ENCODE data around the gene PLCB1. TPM values are rescaled to one million over a fixed set of nuclear protein-coding genes. Genes with fewer than 3 reads are reported as not detected.

The PLCB1 gene
- total and polyA plus RNA-seq, 2 of the 4 experiments (the other 2 are of a cell fraction), result 5.6 to 16.1 TPM

DNA sequence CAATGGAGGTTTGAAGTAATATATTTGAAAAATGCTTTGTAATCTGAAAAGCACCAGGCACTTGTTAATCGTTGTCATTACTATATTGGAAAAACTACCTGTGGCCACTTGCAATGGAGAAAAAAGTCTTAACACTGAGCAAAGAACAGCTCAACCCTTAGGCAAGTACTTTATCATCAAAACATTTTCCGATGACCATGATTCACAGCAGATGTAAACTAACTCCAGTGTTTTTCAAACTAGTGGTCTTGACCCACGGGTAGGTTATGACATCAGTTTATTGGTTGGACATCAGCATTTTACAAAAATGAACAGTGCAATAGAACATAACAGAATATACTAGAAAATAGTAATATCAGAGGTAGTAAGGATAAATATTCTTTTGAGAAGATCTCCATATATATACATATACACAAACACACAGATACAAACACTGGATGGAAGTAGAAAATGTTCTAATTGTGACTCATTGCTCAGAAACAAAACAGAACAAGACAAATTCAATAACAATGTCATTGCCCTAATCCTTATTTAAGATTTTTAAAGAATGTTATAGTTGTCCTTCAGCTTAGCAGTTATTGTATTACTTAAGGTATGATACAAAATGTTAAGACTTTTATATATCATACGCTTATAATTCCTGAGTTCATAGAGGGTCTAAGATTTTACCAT is 123.0 kb downstream of the PLCB1 start:
- peaks cover 4 to 27% of the 10 kb centered on the region in 2 experiments; a peak in 2 of 4 replicates for H3K79me1 ChIP-seq (ENCODE audit: low read depth in 1 of 2, low read length in 2 of 2)
- H3K36me3 ChIP-seq (ENCODE audit: control insufficient read depth, insufficient read depth, low read length), result no peaks in the 10 kb centered on the region
- no CpG with 5 or more reads among the region's 4 CpGs for WGBS, 2 experiments (ENCODE audit: extremely low coverage in 2 of 2, insufficient read length in 1 of 2)
- H3K4me1 ChIP-seq (ENCODE audit: control insufficient read depth, insufficient read depth, low read length), result peaks cover 6% of the 10 kb centered on the region
- peak; percentile 82 for DNase-seq
- peak; percentile 89 for ATAC-seq (ENCODE audit: low read depth)
- H4K8ac ChIP-seq (ENCODE audit: low read depth in 2 of 2, low read length in 2 of 2), result no peak overlapping the region
- peak overlapping the region; percentile 62 for H2BK5ac ChIP-seq (ENCODE audit: low read depth, low read length, poor library complexity, severe bottlenecking)
- peak overlapping the region; percentile 23; the same call in 1 of the 2 replicates for H3K4me2 ChIP-seq (ENCODE audit: low read depth, low read length)
- no peak overlapping the region for H3K4ac ChIP-seq (ENCODE audit: low read depth, low read length)
- H2AK5ac ChIP-seq (ENCODE audit: low read depth, low read length), result no peak overlapping the region
- H2BK20ac ChIP-seq (ENCODE audit: low read depth, low read length), result no peak overlapping the region
- H3K9ac ChIP-seq (ENCODE audit: low read depth, low read length), result no peak overlapping the region
- intact Hi-C loops (cut with micrococcal nuclease) (no loop called here), in situ Hi-C loops (cut with MboI; ENCODE audit: low sequenced_read_pairs) (no loop called here), dilution Hi-C loops (cut with HindIII; ENCODE audit: low sequenced_read_pairs, unreplicated experiment) (no loop called here)
- no peak overlapping the region for H2AFZ ChIP-seq (replicated peaks; ENCODE audit: low read length, poor library complexity)
- H2BK120ac ChIP-seq (ENCODE audit: low read depth, low read length), result peak overlapping the region; percentile 30; the same call in 1 of the 2 replicates
- no TSS peak for BruUV-seq (replicated peaks)
- H3K27me3 ChIP-seq (ENCODE audit: control insufficient read depth, insufficient read depth, low read length), result no peaks in the 10 kb centered on the region
- no peak overlapping the region for H3K18ac ChIP-seq (ENCODE audit: low read depth, low read length)
- no peak overlapping the region for H2AK9ac ChIP-seq (replicated peaks; ENCODE audit: low read depth, low read length, poor library complexity)
- no peaks in the 10 kb centered on the region; the same call in 1 of the 2 replicates for H3K9me1 ChIP-seq (ENCODE audit: insufficient read depth, low read length)
- no peaks in the 10 kb centered on the region for H3K9me3 ChIP-seq (ENCODE audit: control insufficient read depth, insufficient read depth, low read length)
- H3K14ac ChIP-seq (replicated peaks; ENCODE audit: low read depth, low read length), result no peak overlapping the region
- no peak overlapping the region for H4K91ac ChIP-seq (ENCODE audit: insufficient read depth, low read depth, low read length)
- H2BK15ac ChIP-seq (ENCODE audit: low read depth, low read length), result no peak overlapping the region
- POLR2A ChIA-PET (ENCODE audit: unreplicated experiment), result no interaction called here
- no peak overlapping the region for H3K23ac ChIP-seq (ENCODE audit: low read depth, low read length)
- no peak overlapping the region for H3K4me3 ChIP-seq (ENCODE audit: insufficient read depth, low read depth, low read length)
- no peak overlapping the region for H3K56ac ChIP-seq (ENCODE audit: extremely low read depth, insufficient read depth, low read length)
- TF ChIP-seq CEBPB (IDR thresholded peaks at IDR 0.05; ENCODE audit: low read depth, low read length) (0 out of 2 replicates have a peak, but pooled peaks have one; percentile 4), RFX5 (IDR thresholded peaks at IDR 0.05; ENCODE audit: low read depth, low read length) (no peak)
- H4K20me1 ChIP-seq (ENCODE audit: insufficient read depth, low read length), result no peaks in the 10 kb centered on the region
- no peak overlapping the region for H4K5ac ChIP-seq (ENCODE audit: low read depth, low read length)
- CTCF ChIA-PET, result interaction anchor here (1.0 kb wide), 1 partner anchor 10 kb away, joined by 3 read pairs; no protein-coding TSS in a partner anchor
- H3K27ac ChIP-seq (ENCODE audit: insufficient read depth, low read length), result no peak overlapping the region
